SW 1271 (cell line): ENCODE data around the gene ARL15.

Experiments
- DNase-seq, 2 experiments: peaks; one replicate each; lab custom pipeline; 2025; lab: John Stamatoyannopoulos, UW

The ARL15 gene

GRCh38 chr5:54285686-54286085, 24.7 kb downstream of the ARL15 start:
- DNase-seq: no peak

GRCh38 chr5:54284586-54284985, 25.8 kb downstream of the ARL15 start:
- no peak for DNase-seq

GRCh38 chr5:54282876-54283275, 27.5 kb downstream of the ARL15 start:
- DNase-seq: no peak

- no peak for DNase-seq
Observed at GRCh38 chr5:54281960-54282692, 28.2 kb downstream of the ARL15 start.

- DNase-seq: no peak
Observed at GRCh38 chr5:54279960-54280359, 30.4 kb downstream of the ARL15 start.

GRCh38 chr5:54278979-54279717, 31.2 kb downstream of the ARL15 start:
- no peak for DNase-seq

GRCh38 chr5:54278036-54278830, 32.1 kb downstream of the ARL15 start:
- DNase-seq: no peak

- no peak for DNase-seq
Observed at GRCh38 chr5:54276048-54276447, 34.3 kb downstream of the ARL15 start.

- DNase-seq: no peak
Observed at GRCh38 chr5:54275361-54275760, 35.0 kb downstream of the ARL15 start.

- no peak for DNase-seq
Observed at GRCh38 chr5:54274944-54275343, 35.4 kb downstream of the ARL15 start.

- DNase-seq: no peak
Observed at GRCh38 chr5:54273715-54274114, 36.7 kb downstream of the ARL15 start.

GRCh38 chr5:54272746-54273145, 37.6 kb downstream of the ARL15 start:
- DNase-seq: no peak

- no peak for DNase-seq
Observed at GRCh38 chr5:54270326-54270725, 40.0 kb downstream of the ARL15 start.

GRCh38 chr5:54264574-54264973, 45.8 kb downstream of the ARL15 start:
- no peak for DNase-seq

- DNase-seq: no peak
Observed at GRCh38 chr5:54263447-54263846, 46.9 kb downstream of the ARL15 start.

GRCh38 chr5:54261596-54261995, 48.8 kb downstream of the ARL15 start:
- DNase-seq: no peak

GRCh38 chr5:54259981-54260380, 50.4 kb downstream of the ARL15 start:
- DNase-seq: no peak

GRCh38 chr5:54259090-54259489, 51.3 kb downstream of the ARL15 start:
- no peak for DNase-seq

- DNase-seq: no peak
Observed at GRCh38 chr5:54257366-54258118, 52.8 kb downstream of the ARL15 start.

GRCh38 chr5:54254482-54255198, 55.7 kb downstream of the ARL15 start:
- DNase-seq: no peak

GRCh38 chr5:54251981-54252380, 58.4 kb downstream of the ARL15 start:
- no peak for DNase-seq
